WTC11 (cell line): ENCODE measurements around the gene TSEN15. TPM values are rescaled to one million over a fixed set of nuclear protein-coding genes. Genes with fewer than 3 reads are reported as not detected.

Source experiments
- ATAC-seq: fragments of 200-7000 bp; cut with Tn5 transposase; 2 replicates; pipeline ENCODE4 v1.10.0; 2021; ENCODE audit warnings: mild to moderate bottlenecking, moderate library complexity
- CTCF ChIA-PET: fragments of 300-600 bp; sonication (Branson Sonifier 250); formaldehyde crosslinking; loops from one replicate; lab custom pipeline; 2021; ENCODE audit warnings: antibody characterized with exemption; lab: Charles Lee
- POLR2A ChIA-PET: fragments of 350-600 bp; sonication (Branson Sonifier 250); formaldehyde crosslinking; loops from one replicate; lab custom pipeline; 2021; ENCODE audit warnings: antibody characterized with exemption; lab: Charles Lee
- DNase-seq: peaks from one replicate; pipeline ENCODE4 v3.0.0; 2021; ENCODE audit warnings: low spot score
- H3K27ac Mint-ChIP-seq: 2 replicates; pipeline ENCODE4 v1.8.0; 2021; ENCODE audit warnings: mixed read lengths
- H3K27me3 Mint-ChIP-seq: 2 replicates; pipeline ENCODE4 v1.8.0; 2021; ENCODE audit warnings: low read depth, mild to moderate bottlenecking, moderate library complexity, mixed read lengths
- H3K36me3 Mint-ChIP-seq: 2 replicates; pipeline ENCODE4 v1.8.0; 2021; ENCODE audit warnings: mixed read lengths
- H3K4me1 Mint-ChIP-seq: 2 replicates; pipeline ENCODE4 v1.8.0; 2022; ENCODE audit warnings: mixed read lengths
- H3K4me3 Mint-ChIP-seq: 2 replicates; pipeline ENCODE4 v1.8.0; 2021; ENCODE audit warnings: mild to moderate bottlenecking, moderate library complexity, mixed read lengths
- H3K9me3 Mint-ChIP-seq: 2 replicates; pipeline ENCODE4 v1.8.0; 2021; ENCODE audit warnings: mixed read lengths
- ELF4 ChIP-seq: sonication (generic); formaldehyde crosslinking; IDR thresholded peaks from 2 replicates; pipeline ENCODE4 v1.8.1; 2022; ENCODE audit warnings: low read depth, mild to moderate bottlenecking, moderate library complexity, missing genetic modification reagents
- ESRRA ChIP-seq: sonication (generic); formaldehyde crosslinking; IDR thresholded peaks from 2 replicates; pipeline ENCODE4 v1.8.1; 2022; ENCODE audit warnings: mild to moderate bottlenecking, missing genetic modification reagents, borderline replicate concordance
- IRF2 ChIP-seq: sonication (generic); formaldehyde crosslinking; IDR thresholded peaks from 2 replicates; pipeline ENCODE4 v1.8.0; 2022; ENCODE audit warnings: low read depth, missing genetic modification reagents, borderline replicate concordance
- NR3C1 ChIP-seq: sonication (generic); formaldehyde crosslinking; conservative IDR thresholded peaks from 2 replicates; pipeline ENCODE4 v1.8.1; 2023; ENCODE audit warnings: low read depth, mild to moderate bottlenecking, missing genetic modification reagents
- OVOL2 ChIP-seq: fragments of 250-450 bp; sonication (Bioruptor Pico); IDR thresholded peaks from 2 replicates; pipeline ENCODE4 v1.9.0; 2021; ENCODE audit warnings: mild to moderate bottlenecking, borderline replicate concordance
- PRRX2 ChIP-seq: fragments of 250-450 bp; sonication (Bioruptor Pico); IDR thresholded peaks from 2 replicates; pipeline ENCODE4 v1.8.0; 2021; ENCODE audit warnings: mild to moderate bottlenecking
- SP1 ChIP-seq: sonication (generic); formaldehyde crosslinking; conservative IDR thresholded peaks from 2 replicates; pipeline ENCODE4 v1.8.1; 2022; ENCODE audit warnings: missing genetic modification reagents
- TCF7 ChIP-seq: sonication (generic); formaldehyde crosslinking; IDR thresholded peaks from 2 replicates; pipeline ENCODE4 v1.8.0; 2022; ENCODE audit warnings: mild to moderate bottlenecking, low read depth, missing genetic modification reagents, moderate library complexity
- TP53 ChIP-seq: sonication (generic); formaldehyde crosslinking; IDR thresholded peaks from 2 replicates; pipeline ENCODE4 v1.8.1; 2023; ENCODE audit warnings: mild to moderate bottlenecking, missing genetic modification reagents
- ZBTB21 ChIP-seq: sonication (generic); formaldehyde crosslinking; IDR thresholded peaks from 2 replicates; pipeline ENCODE4 v1.8.1; 2023; ENCODE audit warnings: mild to moderate bottlenecking, missing genetic modification reagents, borderline replicate concordance
- ZNF138 ChIP-seq: sonication (generic); formaldehyde crosslinking; conservative IDR thresholded peaks from 2 replicates; pipeline ENCODE4 v1.8.1; 2022; ENCODE audit warnings: mild to moderate bottlenecking, moderate library complexity, missing genetic modification reagents
- ZNF263 ChIP-seq: sonication (generic); formaldehyde crosslinking; IDR thresholded peaks from 2 replicates; pipeline ENCODE4 v1.8.1; 2022; ENCODE audit warnings: low read depth, mild to moderate bottlenecking, moderate library complexity, missing genetic modification reagents
- ZNF671 ChIP-seq: fragments of 250-450 bp; sonication (Bioruptor Pico); IDR thresholded peaks from 2 replicates; pipeline ENCODE4 v1.8.0; 2021; ENCODE audit warnings: mild to moderate bottlenecking
- total RNA-seq: library from RNA; stranded (reverse); gene quantifications from 3 replicates; pipeline ENCODE4 v1.2.3, GENCODE V29; 2021
- TF ChIP-seq, protein P1 (sequence below): sonication (generic); formaldehyde crosslinking; IDR thresholded peaks from 2 replicates; pipeline ENCODE4 v1.8.1; 2023; ENCODE audit warnings: mild to moderate bottlenecking, missing genetic modification reagents
- TF ChIP-seq, protein P2 (sequence below): sonication (generic); formaldehyde crosslinking; IDR thresholded peaks from 2 replicates; pipeline ENCODE4 v1.8.0; 2022; ENCODE audit warnings: mild to moderate bottlenecking, missing genetic modification reagents
- TF ChIP-seq, protein P3 (sequence below): sonication (generic); formaldehyde crosslinking; IDR thresholded peaks from 2 replicates; pipeline ENCODE4 v1.8.0; 2022; ENCODE audit warnings: missing genetic modification reagents
- TF ChIP-seq, protein P4 (sequence below): sonication (generic); formaldehyde crosslinking; IDR thresholded peaks from 2 replicates; pipeline ENCODE4 v1.8.1; 2023; ENCODE audit warnings: mild to moderate bottlenecking, moderate library complexity, missing genetic modification reagents
- TF ChIP-seq, protein P5 (sequence below): sonication (generic); formaldehyde crosslinking; conservative IDR thresholded peaks from 2 replicates; pipeline ENCODE4 v1.8.1; 2022; ENCODE audit warnings: mild to moderate bottlenecking, missing genetic modification reagents
- TF ChIP-seq, protein P6 (sequence below): sonication (generic); formaldehyde crosslinking; IDR thresholded peaks from 2 replicates; pipeline ENCODE4 v1.8.1; 2023; ENCODE audit warnings: mild to moderate bottlenecking, missing genetic modification reagents, moderate library complexity

Gene TSEN15
- total RNA-seq, 1 experiment from 2014 or later, result 23.8 TPM

GRCh38 chr1:184061396-184062003, 10.0 kb downstream of the TSEN15 start:
- TF ChIP-seq, protein P1, sequence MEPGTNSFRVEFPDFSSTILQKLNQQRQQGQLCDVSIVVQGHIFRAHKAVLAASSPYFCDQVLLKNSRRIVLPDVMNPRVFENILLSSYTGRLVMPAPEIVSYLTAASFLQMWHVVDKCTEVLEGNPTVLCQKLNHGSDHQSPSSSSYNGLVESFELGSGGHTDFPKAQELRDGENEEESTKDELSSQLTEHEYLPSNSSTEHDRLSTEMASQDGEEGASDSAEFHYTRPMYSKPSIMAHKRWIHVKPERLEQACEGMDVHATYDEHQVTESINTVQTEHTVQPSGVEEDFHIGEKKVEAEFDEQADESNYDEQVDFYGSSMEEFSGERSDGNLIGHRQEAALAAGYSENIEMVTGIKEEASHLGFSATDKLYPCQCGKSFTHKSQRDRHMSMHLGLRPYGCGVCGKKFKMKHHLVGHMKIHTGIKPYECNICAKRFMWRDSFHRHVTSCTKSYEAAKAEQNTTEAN (CRISPR knock-in tag), result no peak
- TF ChIP-seq, protein P2, sequence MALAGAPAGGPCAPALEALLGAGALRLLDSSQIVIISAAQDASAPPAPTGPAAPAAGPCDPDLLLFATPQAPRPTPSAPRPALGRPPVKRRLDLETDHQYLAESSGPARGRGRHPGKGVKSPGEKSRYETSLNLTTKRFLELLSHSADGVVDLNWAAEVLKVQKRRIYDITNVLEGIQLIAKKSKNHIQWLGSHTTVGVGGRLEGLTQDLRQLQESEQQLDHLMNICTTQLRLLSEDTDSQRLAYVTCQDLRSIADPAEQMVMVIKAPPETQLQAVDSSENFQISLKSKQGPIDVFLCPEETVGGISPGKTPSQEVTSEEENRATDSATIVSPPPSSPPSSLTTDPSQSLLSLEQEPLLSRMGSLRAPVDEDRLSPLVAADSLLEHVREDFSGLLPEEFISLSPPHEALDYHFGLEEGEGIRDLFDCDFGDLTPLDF (CRISPR knock-in tag), result no peak
- peak overlapping the region; percentile 60 for H3K27ac Mint-ChIP-seq
- peaks cover 53% of the 10 kb centered on the region for H3K4me1 Mint-ChIP-seq
- DNase-seq (no peak), ATAC-seq (peak; percentile 25; the same call in 1 of the 2 replicates)
- peaks cover 17% of the 10 kb centered on the region for H3K9me3 Mint-ChIP-seq
- H3K27me3 Mint-ChIP-seq, result no peaks in the 10 kb centered on the region
- H3K4me3 Mint-ChIP-seq, result no peak overlapping the region
- ChIA-PET POLR2A (no interaction called here), CTCF (no interaction called here)
- H3K36me3 Mint-ChIP-seq, result peaks cover 28% of the 10 kb centered on the region

- TF ChIP-seq TCF7 (CRISPR knock-in tag), result no peak
- TF ChIP-seq, protein P3, sequence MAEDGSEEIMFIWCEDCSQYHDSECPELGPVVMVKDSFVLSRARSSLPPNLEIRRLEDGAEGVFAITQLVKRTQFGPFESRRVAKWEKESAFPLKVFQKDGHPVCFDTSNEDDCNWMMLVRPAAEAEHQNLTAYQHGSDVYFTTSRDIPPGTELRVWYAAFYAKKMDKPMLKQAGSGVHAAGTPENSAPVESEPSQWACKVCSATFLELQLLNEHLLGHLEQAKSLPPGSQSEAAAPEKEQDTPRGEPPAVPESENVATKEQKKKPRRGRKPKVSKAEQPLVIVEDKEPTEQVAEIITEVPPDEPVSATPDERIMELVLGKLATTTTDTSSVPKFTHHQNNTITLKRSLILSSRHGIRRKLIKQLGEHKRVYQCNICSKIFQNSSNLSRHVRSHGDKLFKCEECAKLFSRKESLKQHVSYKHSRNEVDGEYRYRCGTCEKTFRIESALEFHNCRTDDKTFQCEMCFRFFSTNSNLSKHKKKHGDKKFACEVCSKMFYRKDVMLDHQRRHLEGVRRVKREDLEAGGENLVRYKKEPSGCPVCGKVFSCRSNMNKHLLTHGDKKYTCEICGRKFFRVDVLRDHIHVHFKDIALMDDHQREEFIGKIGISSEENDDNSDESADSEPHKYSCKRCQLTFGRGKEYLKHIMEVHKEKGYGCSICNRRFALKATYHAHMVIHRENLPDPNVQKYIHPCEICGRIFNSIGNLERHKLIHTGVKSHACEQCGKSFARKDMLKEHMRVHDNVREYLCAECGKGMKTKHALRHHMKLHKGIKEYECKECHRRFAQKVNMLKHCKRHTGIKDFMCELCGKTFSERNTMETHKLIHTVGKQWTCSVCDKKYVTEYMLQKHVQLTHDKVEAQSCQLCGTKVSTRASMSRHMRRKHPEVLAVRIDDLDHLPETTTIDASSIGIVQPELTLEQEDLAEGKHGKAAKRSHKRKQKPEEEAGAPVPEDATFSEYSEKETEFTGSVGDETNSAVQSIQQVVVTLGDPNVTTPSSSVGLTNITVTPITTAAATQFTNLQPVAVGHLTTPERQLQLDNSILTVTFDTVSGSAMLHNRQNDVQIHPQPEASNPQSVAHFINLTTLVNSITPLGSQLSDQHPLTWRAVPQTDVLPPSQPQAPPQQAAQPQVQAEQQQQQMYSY (CRISPR knock-in tag), result no peak
- no peak for TF ChIP-seq ZNF138
- no peak for TF ChIP-seq ESRRA (CRISPR knock-in tag)
- TF ChIP-seq NR3C1 (CRISPR knock-in tag), result no peak
- TF ChIP-seq SP1 (CRISPR knock-in tag), result no peak
- TF ChIP-seq ZBTB21 (CRISPR knock-in tag), result no peak
- no peak for TF ChIP-seq IRF2 (CRISPR knock-in tag)
- H3K27ac Mint-ChIP-seq, result peak overlapping the region; percentile 90
- POLR2A ChIA-PET, result interaction anchor here (1.0 kb wide), 1 partner anchor 11 kb away, joined by 3 read pairs; the partner anchor contains the start of gene TSEN15
- peaks cover 17% of the 10 kb centered on the region for H3K9me3 Mint-ChIP-seq
- ATAC-seq, result no peak
- H3K4me3 Mint-ChIP-seq, result no peak overlapping the region
- DNase-seq, result no peak
- H3K36me3 Mint-ChIP-seq, result peaks cover 34% of the 10 kb centered on the region
- peaks cover 50% of the 10 kb centered on the region for H3K4me1 Mint-ChIP-seq
- H3K27me3 Mint-ChIP-seq, result no peaks in the 10 kb centered on the region
- CTCF ChIA-PET, result interaction anchor here (0.9 kb wide), 1 partner anchor 160 kb away, joined by 3 read pairs; no protein-coding TSS in a partner anchor
Measured at GRCh38 chr1:184062640-184063286, 11.2 kb downstream of the TSEN15 start.

GRCh38 chr1:184065559-184065958, 14.0 kb downstream of the TSEN15 start:
- Mint-ChIP-seq H3K9me3 (peaks cover 8% of the 10 kb centered on the region; the same call in 1 of the 2 replicates), H3K27ac (no peak overlapping the region), H3K4me1 (peaks cover 56% of the 10 kb centered on the region), H3K4me3 (no peak overlapping the region), H3K27me3 (no peaks in the 10 kb centered on the region), H3K36me3 (peaks cover 19% of the 10 kb centered on the region)
- ChIA-PET CTCF (no interaction called here), POLR2A (no interaction called here)
- no peak for TF ChIP-seq OVOL2
- no peak for TF ChIP-seq PRRX2 (CRISPR knock-in tag)
- TF ChIP-seq, protein P4, sequence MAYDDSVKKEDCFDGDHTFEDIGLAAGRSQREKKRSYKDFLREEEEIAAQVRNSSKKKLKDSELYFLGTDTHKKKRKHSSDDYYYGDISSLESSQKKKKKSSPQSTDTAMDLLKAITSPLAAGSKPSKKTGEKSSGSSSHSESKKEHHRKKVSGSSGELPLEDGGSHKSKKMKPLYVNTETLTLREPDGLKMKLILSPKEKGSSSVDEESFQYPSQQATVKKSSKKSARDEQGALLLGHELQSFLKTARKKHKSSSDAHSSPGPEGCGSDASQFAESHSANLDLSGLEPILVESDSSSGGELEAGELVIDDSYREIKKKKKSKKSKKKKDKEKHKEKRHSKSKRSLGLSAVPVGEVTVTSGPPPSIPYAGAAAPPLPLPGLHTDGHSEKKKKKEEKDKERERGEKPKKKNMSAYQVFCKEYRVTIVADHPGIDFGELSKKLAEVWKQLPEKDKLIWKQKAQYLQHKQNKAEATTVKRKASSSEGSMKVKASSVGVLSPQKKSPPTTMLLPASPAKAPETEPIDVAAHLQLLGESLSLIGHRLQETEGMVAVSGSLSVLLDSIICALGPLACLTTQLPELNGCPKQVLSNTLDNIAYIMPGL (CRISPR knock-in tag), result no peak
- TF ChIP-seq IRF2 (CRISPR knock-in tag), result no peak
- TF ChIP-seq ZNF671 (CRISPR knock-in tag), result no peak
- TF ChIP-seq TP53, result no peak
- TF ChIP-seq, protein P5, sequence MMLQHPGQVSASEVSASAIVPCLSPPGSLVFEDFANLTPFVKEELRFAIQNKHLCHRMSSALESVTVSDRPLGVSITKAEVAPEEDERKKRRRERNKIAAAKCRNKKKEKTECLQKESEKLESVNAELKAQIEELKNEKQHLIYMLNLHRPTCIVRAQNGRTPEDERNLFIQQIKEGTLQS, result no peak
- TF ChIP-seq, protein P6, sequence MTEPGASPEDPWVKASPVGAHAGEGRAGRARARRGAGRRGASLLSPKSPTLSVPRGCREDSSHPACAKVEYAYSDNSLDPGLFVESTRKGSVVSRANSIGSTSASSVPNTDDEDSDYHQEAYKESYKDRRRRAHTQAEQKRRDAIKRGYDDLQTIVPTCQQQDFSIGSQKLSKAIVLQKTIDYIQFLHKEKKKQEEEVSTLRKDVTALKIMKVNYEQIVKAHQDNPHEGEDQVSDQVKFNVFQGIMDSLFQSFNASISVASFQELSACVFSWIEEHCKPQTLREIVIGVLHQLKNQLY (CRISPR knock-in tag), result no peak
- no peak for TF ChIP-seq ZNF263
- no peak for TF ChIP-seq ELF4 (CRISPR knock-in tag)
- DNase-seq, result no peak
- ATAC-seq, result no peak
